ENCODE results near the gene CYP19A1.

Gene CYP19A1

DNA sequence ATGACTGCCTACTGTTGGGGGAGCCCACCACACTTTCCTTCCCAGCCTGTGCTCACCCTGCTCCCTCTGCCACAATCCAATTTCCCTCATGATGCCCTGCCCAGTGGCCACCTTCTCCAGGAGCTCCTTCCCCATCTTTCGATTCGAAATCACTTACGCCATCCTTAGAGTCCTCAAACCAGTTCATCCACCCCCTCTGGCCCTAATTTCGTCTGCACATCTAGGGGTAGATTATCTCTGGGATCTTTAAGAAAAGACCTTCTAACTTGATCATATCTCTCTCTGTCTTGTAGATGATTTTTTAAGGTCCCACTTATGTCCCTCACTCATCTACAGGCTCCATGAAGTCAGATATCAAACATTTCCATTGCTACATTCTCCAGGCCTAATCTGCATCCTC lies 17.1 kb downstream of the CYP19A1 start:
- no peak overlapping the region for H3K9ac ChIP-seq (ENCODE audit: low read depth, low read length)
- H3K27me3 ChIP-seq (ENCODE audit: control insufficient read depth, insufficient read depth, low read length) = peaks cover 20% of the 10 kb centered on the region
- no peaks in the 10 kb centered on the region for H3K9me3 ChIP-seq (replicated peaks; ENCODE audit: low read length)
- peaks cover 3% of the 10 kb centered on the region for H3K4me1 ChIP-seq (ENCODE audit: control insufficient read depth, insufficient read depth, low read length)
- H3K4me3 ChIP-seq (ENCODE audit: low read length) = no peak overlapping the region
- no peaks in the 10 kb centered on the region for H3K36me3 ChIP-seq (ENCODE audit: insufficient read depth, low read length)
- H3K4me2 ChIP-seq (ENCODE audit: low read length) = no peak overlapping the region

DNA sequence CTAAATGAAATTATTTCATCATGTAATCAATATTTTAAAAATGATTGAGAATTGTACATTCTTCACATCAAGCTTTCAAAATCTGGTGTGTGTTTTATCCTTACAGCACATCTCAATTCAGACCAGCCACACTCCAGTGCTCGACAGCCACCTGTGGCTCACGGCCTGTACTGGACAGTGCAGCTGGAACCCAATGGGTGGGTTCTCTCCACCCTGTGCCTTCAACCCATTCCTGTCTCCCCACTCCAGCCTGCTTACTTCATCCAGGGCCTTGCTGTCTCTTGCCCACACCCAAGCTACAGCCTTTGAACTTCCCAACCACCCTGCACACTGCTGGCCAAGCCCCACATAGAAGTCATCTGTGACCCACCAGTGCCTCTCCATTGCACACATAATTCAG lies 17.6 kb downstream of the CYP19A1 start:
- Histone ChIP-seq H3K4me3 (ENCODE audit: low read length) (no peak overlapping the region), H3K9ac (ENCODE audit: low read depth, low read length) (no peak overlapping the region), H3K27me3 (ENCODE audit: control insufficient read depth, insufficient read depth, low read length) (peaks cover 20% of the 10 kb centered on the region), H3K4me2 (ENCODE audit: low read length) (no peak overlapping the region), H3K36me3 (ENCODE audit: insufficient read depth, low read length) (no peaks in the 10 kb centered on the region), H3K9me3 (replicated peaks; ENCODE audit: low read length) (no peaks in the 10 kb centered on the region), H3K4me1 (ENCODE audit: control insufficient read depth, insufficient read depth, low read length) (peaks cover 3% of the 10 kb centered on the region)

DNA sequence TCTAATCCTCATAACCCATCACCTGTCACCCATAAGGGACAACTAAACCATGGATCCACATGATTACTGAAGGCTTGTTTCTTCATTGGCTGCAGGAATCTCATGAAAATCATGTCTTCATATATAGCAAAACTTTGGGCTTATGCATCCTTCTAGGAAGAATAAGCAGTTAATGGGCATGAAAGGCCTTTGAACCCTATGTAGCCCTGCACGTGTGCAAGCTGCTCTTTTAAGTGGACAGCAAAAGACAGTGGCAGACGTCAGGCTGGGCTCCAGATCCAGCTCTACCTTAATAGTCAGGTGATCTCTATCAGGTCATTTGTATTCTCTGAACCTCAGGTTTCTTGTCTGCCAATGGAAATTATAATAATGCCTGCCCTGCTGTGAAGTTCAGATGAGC lies 18.9 kb downstream of the CYP19A1 start:
- H3K36me3 ChIP-seq (ENCODE audit: insufficient read depth, low read length) = no peaks in the 10 kb centered on the region

DNA sequence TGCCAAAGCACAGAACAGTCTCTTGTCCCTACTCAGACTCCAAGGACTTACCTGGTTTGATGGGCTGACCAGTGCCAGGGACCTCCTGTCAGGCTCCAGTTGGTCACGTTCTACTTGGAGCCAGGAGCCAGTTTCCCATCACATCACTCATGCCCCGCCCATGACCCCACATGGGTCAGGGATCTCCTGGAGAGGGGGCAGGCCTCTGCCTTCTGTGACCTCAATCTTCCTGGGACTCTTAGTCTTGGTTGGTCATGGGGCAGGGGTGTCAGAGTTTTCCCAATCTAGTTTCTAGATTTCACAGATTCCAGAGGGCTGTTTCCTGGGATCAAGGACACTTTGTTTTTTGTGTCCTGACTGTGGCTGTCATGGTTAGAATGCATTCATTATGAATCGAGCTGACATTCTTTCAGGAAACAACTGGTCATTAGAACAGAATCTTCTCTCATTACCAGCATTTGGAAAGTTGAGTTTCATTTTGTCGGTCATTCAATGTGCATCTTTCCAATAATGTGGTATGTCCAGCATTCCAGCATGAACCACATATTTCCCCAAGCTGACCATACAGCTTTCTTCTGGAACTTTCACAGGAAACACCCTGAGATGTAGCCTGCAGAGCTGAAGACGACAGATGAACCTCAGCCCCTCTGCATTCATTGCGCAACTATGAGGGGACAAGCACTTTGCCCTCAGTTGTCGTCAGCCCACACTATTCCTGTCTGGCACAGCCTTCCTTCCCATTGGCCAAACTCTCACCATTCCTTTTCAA lies 19.8 kb downstream of the CYP19A1 start:
- H3K27me3 ChIP-seq (ENCODE audit: control insufficient read depth, insufficient read depth, low read length) = peaks cover 19% of the 10 kb centered on the region
- no peaks in the 10 kb centered on the region for H3K9me3 ChIP-seq (replicated peaks; ENCODE audit: low read length)
- no peak overlapping the region for H3K4me3 ChIP-seq (ENCODE audit: low read length)
- no peaks in the 10 kb centered on the region for H3K36me3 ChIP-seq (ENCODE audit: insufficient read depth, low read length)
- no peak overlapping the region for H3K4me2 ChIP-seq (ENCODE audit: low read length)
- peaks cover 3% of the 10 kb centered on the region for H3K4me1 ChIP-seq (ENCODE audit: control insufficient read depth, insufficient read depth, low read length)
- H3K9ac ChIP-seq (ENCODE audit: low read depth, low read length) = no peak overlapping the region

More for the DNA sequence above, 18.9 kb downstream of the CYP19A1 start:
- H3K9ac ChIP-seq (ENCODE audit: low read depth, low read length) = no peak overlapping the region
- peaks cover 20% of the 10 kb centered on the region for H3K27me3 ChIP-seq (ENCODE audit: control insufficient read depth, insufficient read depth, low read length)
- no peaks in the 10 kb centered on the region for H3K9me3 ChIP-seq (replicated peaks; ENCODE audit: low read length)
- peaks cover 3% of the 10 kb centered on the region for H3K4me1 ChIP-seq (ENCODE audit: control insufficient read depth, insufficient read depth, low read length)
- no peak overlapping the region for H3K4me3 ChIP-seq (ENCODE audit: low read length)
- no peak overlapping the region for H3K4me2 ChIP-seq (ENCODE audit: low read length)

DNA sequence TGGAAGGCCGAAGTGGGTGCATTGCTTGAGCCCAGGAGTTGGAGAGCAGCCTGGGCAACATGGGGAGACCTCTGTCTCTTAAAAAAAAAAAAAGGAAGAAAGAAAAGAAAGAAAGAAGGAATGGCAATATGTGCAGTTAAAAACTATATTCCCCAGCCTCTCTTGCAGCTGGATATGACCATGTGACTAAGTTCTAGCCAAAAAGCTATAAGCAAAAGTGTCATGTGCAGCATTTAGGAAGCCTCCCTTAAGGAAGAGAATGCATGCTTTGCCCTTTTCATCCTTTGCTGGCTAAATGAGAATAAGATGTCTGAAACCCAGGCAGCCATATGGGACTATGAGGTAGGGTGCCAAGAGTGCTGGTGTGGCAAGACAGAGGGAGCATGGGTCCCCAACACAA lies 21.8 kb downstream of the CYP19A1 start:
- Histone ChIP-seq H3K4me1 (ENCODE audit: control insufficient read depth, insufficient read depth, low read length) (no peaks in the 10 kb centered on the region), H3K36me3 (ENCODE audit: insufficient read depth, low read length) (no peaks in the 10 kb centered on the region), H3K4me3 (ENCODE audit: low read length) (no peak overlapping the region), H3K4me2 (ENCODE audit: low read length) (no peak overlapping the region), H3K9me3 (replicated peaks; ENCODE audit: low read length) (no peaks in the 10 kb centered on the region), H3K9ac (ENCODE audit: low read depth, low read length) (no peak overlapping the region), H3K27me3 (ENCODE audit: control insufficient read depth, insufficient read depth, low read length) (peaks cover 28% of the 10 kb centered on the region)

DNA sequence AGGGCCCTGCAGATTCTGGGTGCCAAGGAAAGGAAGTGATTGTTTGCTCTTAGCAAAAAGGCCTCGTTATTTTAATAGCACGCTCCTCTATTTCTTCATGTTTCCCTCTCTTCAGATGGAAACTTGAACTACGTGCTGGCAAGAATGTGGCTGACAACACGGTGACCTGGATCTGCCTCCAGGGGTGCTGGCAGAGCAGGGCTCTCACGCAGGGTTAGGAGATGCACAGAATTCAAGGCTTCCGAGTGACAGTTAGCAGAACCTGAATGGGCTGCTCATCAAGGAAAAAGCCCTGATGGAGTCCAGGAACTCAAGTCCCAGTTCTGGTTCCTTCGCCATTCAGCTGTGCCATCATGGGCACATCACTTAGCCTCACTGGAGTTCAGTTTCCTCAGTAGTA lies 22.7 kb downstream of the CYP19A1 start:
- H3K4me3 ChIP-seq (ENCODE audit: low read length) = no peak overlapping the region
- H3K4me1 ChIP-seq (ENCODE audit: control insufficient read depth, insufficient read depth, low read length) = no peaks in the 10 kb centered on the region

DNA sequence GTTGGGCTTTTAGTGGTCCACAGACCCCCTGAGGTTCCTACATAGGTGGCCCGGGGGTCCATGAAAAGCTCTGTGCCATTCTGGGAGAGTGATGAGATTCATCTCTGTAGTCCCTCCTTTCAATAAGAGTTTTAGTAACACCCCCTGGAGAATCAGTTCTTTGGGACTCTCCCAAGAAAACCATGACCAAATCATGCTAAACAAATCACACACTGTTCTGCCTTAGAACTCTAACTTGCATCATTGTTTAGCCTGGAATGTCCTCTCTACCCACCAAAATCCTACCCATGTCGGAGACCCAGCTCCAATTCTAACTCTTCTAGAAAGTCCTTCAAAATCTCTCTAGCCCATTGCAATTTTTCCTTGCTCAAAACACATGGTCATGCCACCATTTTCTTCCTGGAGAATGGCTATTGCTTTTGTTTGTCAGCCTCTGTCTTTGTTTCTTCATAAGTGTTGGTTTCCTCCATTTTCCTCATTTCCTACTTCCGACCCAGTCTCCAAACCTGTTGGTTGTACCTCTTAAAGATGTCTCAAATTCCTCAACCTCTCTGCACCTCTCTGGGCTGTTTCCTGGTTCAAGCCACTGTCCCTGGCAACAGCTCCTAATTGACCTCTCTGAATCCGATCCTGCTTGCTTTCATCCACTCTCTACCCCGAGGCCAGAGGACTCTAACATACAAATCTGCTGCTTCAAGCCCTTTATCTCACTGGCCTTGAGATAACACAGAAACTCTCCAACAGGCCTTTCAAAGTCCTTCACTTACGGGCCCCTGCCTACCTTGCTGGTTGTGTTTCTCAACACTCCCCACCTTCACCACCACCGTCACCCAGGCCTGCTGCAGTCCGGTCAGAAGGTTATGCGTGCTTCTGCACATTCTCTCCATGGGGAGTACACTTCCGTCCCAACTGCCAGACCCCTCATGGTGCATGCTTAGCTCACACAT lies 23.7 kb downstream of the CYP19A1 start:
- peaks cover 22% of the 10 kb centered on the region for H3K27me3 ChIP-seq (ENCODE audit: control insufficient read depth, insufficient read depth, low read length)
- no peak overlapping the region for H3K4me3 ChIP-seq (ENCODE audit: low read length)
- no peak overlapping the region for H3K4me2 ChIP-seq (ENCODE audit: low read length)
- H3K9me3 ChIP-seq (replicated peaks; ENCODE audit: low read length) = no peaks in the 10 kb centered on the region
- H3K9ac ChIP-seq (ENCODE audit: low read depth, low read length) = no peak overlapping the region
- H3K4me1 ChIP-seq (ENCODE audit: control insufficient read depth, insufficient read depth, low read length) = peaks cover 4% of the 10 kb centered on the region
- H3K36me3 ChIP-seq (ENCODE audit: insufficient read depth, low read length) = no peaks in the 10 kb centered on the region

More for the DNA sequence above, 22.7 kb downstream of the CYP19A1 start:
- H3K9me3 ChIP-seq (replicated peaks; ENCODE audit: low read length) = no peaks in the 10 kb centered on the region
- no peak overlapping the region for H3K9ac ChIP-seq (ENCODE audit: low read depth, low read length)
- H3K4me2 ChIP-seq (ENCODE audit: low read length) = no peak overlapping the region
- H3K27me3 ChIP-seq (ENCODE audit: control insufficient read depth, insufficient read depth, low read length) = peaks cover 31% of the 10 kb centered on the region
- no peaks in the 10 kb centered on the region for H3K36me3 ChIP-seq (ENCODE audit: insufficient read depth, low read length)

DNA sequence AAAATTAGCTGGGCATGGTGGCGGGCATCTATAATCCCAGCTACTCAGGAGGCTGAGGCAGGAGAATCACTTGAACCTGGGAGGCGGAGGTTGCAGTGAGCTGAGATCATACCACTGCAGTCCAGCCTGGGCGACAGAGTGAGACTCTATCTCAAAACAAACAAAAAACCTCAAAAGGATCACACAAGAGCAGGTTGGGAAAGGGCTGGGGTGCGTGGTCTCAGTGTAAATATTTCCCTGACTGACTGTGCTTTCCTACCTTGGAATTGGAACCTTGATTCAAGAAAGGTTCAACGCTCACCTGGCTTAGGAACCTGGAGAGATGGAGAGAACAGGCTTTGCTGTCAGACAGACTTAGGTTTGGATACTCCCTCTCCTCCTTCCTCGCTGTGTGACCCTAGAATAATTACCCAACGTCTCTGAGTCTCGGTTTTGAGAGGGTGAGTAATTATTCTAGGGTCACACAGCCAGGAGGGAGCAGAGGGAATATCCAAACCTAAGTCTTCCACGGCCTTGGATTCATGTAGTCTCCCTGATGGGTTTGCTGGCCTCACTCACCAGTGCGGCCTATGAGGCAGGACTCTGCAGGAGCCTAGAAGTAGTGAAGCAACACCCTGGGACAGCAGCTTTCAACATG lies 24.6 kb downstream of the CYP19A1 start:
- Histone ChIP-seq H3K27me3 (ENCODE audit: control insufficient read depth, insufficient read depth, low read length) (peaks cover 15% of the 10 kb centered on the region), H3K4me3 (ENCODE audit: low read length) (no peak overlapping the region)

DNA sequence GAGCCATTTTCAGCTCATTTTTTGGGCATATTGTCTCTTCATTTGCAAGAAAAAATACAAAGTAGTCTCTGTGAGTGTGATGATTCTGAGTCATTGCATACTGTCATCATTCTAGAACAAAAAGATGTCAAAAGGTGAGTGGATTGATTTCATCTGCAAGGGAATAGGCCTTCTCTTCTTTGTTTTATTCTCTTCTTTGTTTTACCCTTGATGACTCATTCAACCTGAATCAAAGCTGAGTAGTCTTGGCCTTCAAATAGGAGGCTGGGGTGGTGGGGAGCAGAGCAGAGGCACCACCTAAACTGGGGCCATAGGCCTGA lies 25.4 kb downstream of the CYP19A1 start:
- H3K4me2 ChIP-seq (ENCODE audit: low read length) = no peak overlapping the region
- no peaks in the 10 kb centered on the region for H3K36me3 ChIP-seq (ENCODE audit: insufficient read depth, low read length)
- H3K9me3 ChIP-seq (replicated peaks; ENCODE audit: low read length) = no peaks in the 10 kb centered on the region
- H3K27me3 ChIP-seq (ENCODE audit: control insufficient read depth, insufficient read depth, low read length) = peaks cover 15% of the 10 kb centered on the region
- no peak overlapping the region for H3K4me3 ChIP-seq (ENCODE audit: low read length)
- peaks cover 4% of the 10 kb centered on the region for H3K4me1 ChIP-seq (ENCODE audit: control insufficient read depth, insufficient read depth, low read length)
- no peak overlapping the region for H3K9ac ChIP-seq (ENCODE audit: low read depth, low read length)

More for the DNA sequence above, 24.6 kb downstream of the CYP19A1 start:
- Histone ChIP-seq H3K36me3 (ENCODE audit: insufficient read depth, low read length) (no peaks in the 10 kb centered on the region), H3K9me3 (replicated peaks; ENCODE audit: low read length) (no peaks in the 10 kb centered on the region), H3K4me2 (ENCODE audit: low read length) (no peak overlapping the region), H3K4me1 (ENCODE audit: control insufficient read depth, insufficient read depth, low read length) (peaks cover 4% of the 10 kb centered on the region), H3K9ac (ENCODE audit: low read depth, low read length) (no peak overlapping the region)

DNA sequence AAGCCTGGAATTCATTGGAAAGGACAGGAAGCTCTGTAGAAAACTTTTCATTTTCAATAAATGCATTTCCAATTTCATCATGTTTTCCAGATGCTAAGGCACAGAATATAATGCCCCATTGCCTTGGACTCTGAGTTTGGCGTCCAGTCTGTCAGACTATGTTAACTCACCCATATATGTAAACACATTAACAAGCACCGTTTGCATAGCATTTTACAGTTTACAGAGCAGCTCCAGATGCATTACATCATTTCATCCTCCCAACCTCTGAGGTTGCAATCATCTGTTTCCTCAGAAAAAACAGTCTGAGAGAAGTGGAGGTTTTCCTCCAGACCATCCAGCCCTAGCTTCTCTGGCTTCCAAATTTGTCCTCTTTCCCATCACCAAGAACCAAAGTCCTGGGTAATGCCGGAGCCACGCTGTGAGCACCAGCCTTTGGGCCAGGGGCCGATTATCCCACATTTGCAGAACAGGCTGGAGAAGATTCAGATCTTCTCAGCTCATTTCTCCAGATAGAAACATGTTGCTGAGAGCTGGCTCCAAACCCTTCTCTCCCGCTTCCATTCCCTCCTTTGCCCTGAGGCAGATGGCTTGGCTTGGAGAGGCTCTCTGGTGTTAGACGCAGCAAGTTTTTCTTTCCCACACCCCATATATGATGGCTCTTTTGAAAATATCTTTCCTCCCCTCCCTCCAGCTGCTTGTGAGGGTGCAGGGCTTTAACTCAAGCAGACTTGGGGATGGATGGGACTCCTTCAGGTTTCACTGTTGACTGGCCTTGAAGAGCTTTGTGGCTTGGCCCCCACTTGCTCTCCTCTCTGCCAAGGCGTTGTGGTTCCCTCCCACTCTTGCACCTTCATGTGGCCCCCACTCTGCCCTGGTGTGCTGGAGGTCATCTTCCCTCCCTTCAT lies 26.0 kb downstream of the CYP19A1 start:
- no peak overlapping the region for H3K4me2 ChIP-seq (ENCODE audit: low read length)
- H3K4me3 ChIP-seq (ENCODE audit: low read length) = no peak overlapping the region
- no peaks in the 10 kb centered on the region for H3K9me3 ChIP-seq (replicated peaks; ENCODE audit: low read length)
- no peaks in the 10 kb centered on the region for H3K36me3 ChIP-seq (ENCODE audit: insufficient read depth, low read length)
- H3K27me3 ChIP-seq (ENCODE audit: control insufficient read depth, insufficient read depth, low read length) = peaks cover 15% of the 10 kb centered on the region
- no peak overlapping the region for H3K9ac ChIP-seq (ENCODE audit: low read depth, low read length)
- H3K4me1 ChIP-seq (ENCODE audit: control insufficient read depth, insufficient read depth, low read length) = peaks cover 10% of the 10 kb centered on the region

DNA sequence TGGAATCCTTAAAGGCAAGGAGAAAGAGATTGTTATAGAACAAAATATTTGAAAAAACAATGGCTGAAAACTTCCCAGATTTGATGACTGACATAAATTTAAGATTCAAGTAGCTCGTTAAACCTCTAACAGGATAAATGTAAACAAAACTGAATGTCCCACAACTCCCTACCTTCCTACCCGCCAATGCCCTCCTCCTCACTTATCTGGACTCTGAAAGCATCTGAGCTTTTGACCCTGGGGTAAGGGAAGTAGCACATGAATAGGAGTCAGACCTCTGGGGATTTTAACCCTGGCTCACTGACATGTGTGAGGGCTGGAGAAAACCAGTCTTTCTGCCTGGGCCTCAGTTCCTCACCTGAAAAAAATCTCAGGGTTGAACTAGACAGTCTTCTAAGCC lies 26.9 kb downstream of the CYP19A1 start:
- H3K4me1 ChIP-seq (ENCODE audit: control insufficient read depth, insufficient read depth, low read length) = peaks cover 12% of the 10 kb centered on the region
- H3K9me3 ChIP-seq (replicated peaks; ENCODE audit: low read length) = no peaks in the 10 kb centered on the region
- H3K36me3 ChIP-seq (ENCODE audit: insufficient read depth, low read length) = no peaks in the 10 kb centered on the region
- H3K9ac ChIP-seq (ENCODE audit: low read depth, low read length) = no peak overlapping the region
- peaks cover 15% of the 10 kb centered on the region for H3K27me3 ChIP-seq (ENCODE audit: control insufficient read depth, insufficient read depth, low read length)
- no peak overlapping the region for H3K4me3 ChIP-seq (ENCODE audit: low read length)
- H3K4me2 ChIP-seq (ENCODE audit: low read length) = no peak overlapping the region

Measured in skeletal muscle satellite cell (primary cell).